ENCODE results near the gene STKLD1.
"Not testable (repeated sequence)": the region's sequence is repeated elsewhere in the genome, so short reads cannot be mapped to it uniquely, and the experiment has no call there.

Gene STKLD1

DNA sequence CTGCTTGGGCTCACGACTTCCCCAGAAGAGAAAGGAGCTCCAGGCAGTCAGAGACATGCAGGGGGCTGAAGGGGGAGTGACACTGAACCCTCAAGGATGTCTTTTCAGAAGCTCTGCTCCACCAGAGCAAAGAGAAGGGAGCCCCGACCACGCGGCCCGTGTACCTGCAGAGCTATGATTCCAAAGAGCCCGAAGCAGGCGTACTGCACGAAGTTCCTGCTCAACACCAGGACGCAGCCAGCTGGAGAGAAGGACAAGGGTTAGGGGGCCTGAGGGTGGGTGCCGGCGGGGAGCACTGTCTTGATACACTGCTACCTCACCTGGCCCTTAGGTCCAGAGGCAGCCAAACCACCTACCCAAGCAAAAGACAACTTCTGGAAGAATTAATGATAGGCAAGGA, 9.7 kb upstream of the STKLD1 start:
- no peak for DNase-seq

DNA sequence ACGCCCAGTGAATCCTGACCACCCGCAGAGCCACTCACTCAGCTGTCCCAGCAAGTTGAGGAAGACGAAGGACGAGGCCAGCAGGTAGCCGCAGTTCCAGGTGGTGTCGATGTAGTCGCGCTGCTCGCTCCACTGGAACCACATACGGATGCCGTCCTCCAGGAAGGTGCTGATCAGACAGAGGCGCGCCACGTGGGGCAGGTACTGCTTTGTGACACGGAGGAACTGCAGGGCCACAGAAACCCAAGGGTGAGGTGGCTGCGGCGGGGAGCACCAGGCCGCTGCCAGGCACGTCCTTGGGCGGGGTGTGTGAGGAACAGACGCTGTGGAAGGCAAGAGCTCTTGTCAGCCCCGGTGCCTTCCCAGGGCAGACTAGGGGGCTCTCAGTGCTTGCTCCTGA, 8.9 kb upstream of the STKLD1 start:
- DNase-seq = no peak

DNA sequence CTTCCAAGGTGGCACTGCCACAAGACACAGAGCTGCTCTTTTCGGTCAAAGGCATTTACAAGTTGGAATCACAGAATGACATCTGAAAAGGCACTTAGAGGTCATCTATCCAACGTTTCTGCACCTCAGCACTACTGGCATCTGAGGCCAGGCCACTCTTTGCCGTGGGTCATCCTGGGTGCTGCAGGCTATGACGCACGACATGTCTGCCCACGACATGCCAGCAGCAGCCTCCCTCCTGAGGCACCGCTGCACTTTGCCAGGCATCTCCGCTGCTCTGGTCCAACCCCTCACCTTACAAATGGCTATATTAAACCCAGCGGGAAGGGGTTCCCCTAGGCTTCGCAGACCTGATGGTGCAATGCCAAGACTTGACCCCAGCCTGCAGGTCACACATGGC, 8.4 kb upstream of the STKLD1 start:
- no peak for DNase-seq

DNA sequence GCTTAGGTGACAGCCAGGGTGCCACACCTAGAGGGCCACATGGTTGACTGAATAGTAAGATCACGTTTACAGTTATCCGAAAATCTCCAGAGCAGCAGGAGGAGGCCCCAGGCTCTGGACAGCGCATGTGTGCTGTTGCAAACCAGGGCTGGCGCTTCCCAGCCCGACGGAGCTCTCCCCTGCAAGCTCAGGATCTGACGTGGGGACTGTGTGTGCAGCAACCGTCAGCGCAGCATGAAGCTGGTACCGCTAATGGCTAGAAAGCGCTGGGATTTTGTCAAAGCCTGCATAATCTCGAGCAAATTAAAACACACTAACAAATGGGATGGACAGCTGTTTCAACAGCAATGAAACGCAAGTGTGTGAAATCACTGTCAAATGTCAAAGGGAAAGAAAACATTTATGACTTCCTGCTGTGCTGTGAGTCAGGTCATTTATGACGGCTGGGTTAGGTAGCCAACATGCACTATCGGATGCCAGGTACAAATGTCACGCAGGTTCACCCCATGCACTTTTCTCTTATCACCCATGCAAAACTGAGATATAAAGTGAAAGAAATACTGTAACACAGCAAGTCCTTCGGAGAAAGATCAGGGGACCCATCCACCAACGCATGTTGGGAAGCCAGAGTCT, 7.8 kb upstream of the STKLD1 start:
- no peak for DNase-seq

DNA sequence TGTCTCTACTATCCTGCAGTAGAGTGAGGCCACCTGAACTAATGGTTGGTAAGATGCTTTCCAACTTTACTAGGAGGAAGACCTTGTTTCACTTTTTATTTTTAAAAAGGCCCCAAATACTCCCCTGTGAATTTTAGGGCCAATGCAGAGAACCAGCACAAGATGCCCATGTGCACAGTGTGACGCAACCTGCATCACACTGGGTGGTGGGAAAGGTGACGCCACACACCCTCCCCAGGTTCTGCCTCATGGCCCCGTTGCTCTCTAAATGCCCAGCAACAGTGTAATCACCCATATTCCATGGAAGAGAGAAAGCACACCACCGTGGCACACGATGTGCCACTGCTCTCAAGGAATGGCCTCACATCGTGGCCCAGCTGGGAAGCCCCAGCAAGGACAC, 6.7 kb upstream of the STKLD1 start:
- no peak for DNase-seq

DNA sequence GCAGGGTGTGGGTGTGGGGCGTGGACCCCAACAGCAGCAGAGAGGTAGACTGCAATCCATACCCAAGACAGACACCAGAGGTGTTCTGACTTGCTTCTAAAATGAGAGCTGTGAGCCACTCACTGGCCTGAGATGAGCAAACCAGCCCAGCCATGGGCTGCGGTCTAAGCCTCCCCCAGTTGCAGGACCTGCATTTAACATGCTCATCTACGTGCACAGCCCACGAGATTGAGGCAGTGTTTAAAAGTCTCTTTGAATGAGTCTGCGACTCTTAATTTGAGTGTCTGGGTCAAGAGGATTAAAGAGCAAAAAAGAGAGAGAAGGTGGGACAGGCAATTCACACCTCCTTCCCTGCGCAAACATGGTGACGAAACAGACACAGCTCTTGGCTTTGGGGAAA, 6.2 kb upstream of the STKLD1 start:
- DNase-seq = no peak

DNA sequence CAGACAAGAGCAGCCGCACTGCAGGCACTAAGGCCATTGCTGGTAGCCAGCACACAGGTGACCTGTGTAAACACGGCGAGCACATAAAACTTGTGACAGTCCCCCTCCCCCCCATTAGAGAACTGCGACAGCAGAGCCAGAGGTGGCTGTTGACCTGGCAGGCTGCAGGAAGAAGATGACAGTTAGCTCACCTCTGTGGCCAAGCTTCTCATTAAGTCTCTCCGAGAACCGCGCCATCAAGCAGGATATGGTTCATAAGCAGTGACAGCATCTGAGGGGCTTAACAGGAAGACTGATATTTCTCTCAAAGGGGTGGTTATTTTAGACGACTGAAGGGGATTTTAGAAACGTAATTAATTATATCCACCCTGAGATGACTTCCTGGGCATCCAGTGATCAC, 5.5 kb upstream of the STKLD1 start:
- no peak for DNase-seq

DNA sequence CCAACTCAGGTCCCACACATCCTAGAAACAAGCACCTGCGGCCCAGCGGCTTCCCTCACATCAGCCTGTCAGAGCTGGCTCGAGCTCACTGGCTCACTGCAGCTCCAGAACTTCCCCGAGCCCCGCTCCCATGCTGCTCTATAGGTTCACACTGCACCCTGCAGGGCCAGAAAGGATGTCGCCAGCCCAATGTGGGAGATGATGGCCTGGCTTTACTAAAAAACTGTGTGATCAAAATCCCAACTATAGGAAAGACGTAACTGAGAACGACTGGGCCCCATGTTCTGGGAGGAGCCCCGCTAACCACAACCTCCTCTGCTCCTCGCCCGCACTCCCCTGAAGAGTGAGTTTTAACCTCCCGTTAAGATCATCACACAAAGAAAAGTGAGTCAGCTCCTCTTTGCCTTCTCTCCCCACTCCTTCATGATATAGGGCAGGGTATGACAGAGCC, 4.9 kb upstream of the STKLD1 start:
- DNase-seq = no peak

DNA sequence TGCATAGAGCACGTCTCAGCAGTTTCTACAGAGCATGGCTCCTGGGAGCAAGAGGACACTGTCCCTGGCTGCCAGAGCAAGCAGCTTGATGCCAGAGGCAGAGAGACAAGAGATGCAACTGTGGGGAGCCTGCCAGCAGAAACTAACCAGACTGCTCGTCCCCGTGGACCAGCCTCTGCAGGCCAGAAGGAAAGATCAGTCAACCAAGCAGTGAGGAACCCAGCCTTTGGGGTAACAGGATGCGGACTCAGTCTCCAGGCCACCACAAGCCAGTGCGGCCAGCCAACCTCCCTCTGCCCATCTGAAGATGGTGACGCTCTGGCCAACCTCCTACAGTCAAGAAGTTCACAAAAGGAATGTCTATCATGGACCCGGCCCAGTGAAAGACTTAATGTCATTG, 4.0 kb upstream of the STKLD1 start:
- no peak for DNase-seq

DNA sequence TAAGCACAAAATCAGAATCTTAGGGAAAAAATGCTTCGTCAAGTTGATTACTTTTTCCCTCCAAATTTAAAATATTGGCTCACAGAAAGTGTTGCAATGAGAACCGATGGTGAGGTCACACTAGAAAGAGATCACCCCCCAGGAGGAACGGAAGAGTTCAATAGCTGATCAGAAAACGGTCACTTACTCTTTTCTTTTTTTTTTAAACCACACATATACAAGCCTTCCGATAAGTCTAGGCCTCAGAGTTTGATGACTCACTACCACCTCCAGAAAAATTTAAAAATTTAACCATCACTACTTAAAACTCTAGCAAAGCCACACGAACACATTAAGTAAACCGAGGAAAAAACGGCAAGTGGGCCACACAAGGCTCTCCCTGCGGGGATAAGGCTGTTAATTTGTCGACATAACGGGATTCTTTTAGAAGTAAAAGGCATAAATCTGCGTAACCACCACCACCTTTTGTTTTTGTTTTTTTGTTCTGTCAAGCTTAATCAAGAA, 1.5 kb upstream of the STKLD1 start:
- DNase-seq = peak in 1 of 2 donors; percentile 37

DNA sequence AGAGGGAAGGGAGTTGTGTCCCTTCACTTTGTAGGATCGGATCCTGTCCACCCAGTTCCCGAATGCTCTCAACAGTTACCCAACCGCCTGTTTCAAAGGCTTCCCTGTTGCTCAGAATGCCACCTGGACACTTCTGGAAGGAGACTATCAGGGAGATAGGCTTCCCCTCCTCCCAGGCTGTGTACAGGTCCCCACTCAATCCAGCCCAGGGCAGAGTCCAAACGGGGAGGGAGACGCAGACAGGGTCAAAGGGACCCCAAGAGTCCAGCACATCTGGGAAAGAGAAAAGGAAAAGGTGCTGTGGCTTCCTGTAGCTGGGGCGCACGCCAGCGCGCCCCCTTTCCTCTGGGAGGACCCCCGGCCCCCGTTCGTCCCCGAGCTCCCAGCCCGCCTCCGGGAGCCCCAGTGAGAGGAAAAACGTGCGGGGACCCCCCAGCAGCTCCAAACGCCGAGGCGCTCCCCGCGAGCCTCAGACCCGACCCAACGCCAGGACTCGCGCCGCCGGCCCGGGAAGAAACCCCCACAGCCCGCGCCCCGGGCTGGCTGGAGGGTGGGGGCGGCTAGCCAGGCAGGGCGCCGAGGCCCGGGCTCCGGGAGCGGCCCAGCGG, 946 bp upstream of the STKLD1 start:
- DNase-seq = peak in 1 of 2 donors; percentile 16

DNA sequence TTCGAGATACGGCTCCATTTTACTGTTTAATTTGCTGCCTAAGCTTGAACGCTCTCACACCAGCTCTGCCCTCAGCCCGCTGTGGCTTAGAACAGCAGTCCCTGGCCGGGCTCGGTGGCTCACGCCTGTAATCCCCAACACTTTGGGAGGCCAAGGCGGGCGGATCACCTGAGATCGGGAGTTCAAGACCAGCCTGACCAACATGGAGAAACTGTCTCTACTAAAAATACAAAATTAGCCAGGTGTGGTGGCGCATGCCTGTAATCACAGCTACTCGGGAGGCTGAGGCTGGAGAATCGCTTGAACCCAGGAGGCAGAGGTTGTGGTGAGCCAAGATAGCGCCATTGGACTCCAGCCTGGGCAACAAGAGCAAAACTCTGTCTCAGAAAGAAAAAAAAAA, 1.1 kb downstream of the STKLD1 start:
- DNase-seq = not testable (repeated sequence)

DNA sequence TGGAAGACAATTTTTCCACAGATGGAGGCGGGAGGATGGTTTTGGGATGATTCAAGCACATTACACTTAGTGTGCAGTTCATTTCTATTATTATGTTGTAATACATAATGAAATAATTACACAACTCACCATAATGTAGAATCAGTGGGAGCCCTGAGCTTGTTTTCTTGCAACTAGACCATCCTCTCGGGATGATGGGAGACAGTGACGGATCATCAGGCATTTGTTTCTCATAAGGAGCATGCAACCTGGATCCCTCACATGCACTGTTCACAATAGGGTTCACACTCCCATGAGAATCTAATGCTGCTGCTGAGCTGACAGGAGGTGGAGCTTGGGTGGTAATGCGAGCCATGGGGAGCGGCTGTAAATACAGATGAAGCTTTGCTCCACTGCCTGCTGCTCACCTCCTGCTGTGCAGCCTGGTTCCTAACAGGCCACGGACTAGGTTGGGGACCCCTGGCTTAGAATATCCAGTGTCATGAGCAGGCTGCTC, 1.6 kb downstream of the STKLD1 start:
- DNase-seq = no peak

DNA sequence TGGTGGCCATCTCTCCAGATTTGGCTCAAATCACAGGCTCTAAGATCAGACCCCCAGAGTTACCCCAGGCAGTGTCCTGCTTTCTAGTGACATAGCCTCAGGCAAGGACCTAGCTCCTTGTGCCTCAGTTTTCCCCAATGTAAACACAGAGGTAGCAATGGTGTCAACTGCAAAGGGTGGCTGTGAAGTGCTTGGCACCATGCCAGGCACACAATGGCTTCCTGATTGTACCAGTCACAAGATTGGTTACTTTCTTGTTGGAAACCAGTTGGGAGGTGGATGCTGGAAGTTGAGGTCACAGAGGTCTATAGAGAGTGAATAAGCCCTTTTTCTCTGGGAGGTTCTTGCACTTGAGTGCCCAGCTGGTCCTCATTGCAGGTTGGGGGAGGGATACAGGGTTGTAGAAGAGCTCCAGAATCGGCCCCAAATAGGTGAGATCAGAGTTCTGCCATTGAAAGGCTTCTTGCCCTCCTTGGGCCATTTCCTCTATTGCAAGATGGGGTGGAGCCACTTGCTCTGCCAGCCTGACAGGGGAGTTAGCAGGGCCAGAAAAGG, 2.3 kb downstream of the STKLD1 start:
- no peak for DNase-seq

DNA sequence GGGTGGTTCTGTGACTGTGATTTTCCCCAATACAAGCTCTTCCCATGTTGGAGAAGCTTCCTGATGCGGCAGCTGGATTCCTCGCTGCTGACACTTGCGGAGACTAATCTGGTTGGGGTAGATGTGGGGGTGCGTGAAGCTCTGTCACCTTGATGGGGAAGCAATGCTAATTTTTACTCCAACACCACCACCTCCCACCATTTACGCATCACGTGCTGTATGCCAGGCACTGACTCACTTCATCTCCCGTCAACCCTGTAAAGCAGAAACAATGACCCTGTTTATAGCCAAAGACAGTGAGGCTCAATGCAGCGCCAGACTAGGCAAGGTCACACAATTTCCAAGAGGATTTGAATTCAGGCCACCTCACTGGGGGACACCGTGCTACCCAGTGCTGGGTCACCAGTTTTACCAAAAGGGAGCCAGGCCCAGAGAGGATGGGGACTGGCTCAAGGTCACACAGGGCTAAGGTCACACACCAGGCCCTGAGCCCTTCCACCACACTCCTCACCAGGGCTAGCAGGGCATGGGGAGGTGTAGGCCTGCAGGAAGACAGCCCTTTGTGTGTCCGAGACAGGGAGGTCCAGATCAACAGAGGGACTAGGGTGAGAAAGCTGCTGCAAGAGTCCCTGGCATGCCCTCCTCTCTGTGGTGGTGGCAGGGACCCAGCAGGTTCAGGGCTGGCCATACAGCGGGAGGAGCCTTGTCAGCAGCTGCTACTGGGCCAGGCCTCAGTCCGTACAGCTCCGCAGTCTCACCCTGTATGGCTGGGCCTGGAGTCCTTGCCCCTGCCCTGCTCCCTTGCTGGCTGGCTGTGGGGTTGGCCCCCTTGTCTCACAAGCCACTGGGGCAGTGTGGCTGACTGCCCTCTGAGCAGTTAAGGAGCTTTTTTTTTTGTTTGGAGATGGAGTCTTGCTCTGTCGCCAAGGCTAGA, 3.3 kb downstream of the STKLD1 start:
- DNase-seq = no peak

DNA sequence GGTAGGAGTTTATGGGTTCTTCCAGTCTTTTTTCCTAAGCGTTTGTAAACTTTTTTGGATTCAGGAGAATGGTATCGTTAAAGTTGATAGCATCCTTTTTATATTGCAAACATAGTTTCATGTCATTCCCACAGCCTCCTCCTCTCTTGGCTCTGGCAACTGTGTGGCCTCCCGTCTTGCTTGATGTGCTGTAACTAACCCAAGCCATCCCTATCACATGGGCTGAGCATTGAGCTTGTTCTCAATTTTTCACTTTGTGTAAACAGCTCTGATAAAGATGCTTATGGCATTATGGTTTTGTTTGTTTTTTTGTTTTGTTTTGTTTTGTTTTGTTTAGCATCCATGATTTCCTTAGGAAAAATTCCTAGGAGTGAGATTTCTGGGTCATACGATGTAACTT, 4.6 kb downstream of the STKLD1 start:
- DNase-seq = no peak

DNA sequence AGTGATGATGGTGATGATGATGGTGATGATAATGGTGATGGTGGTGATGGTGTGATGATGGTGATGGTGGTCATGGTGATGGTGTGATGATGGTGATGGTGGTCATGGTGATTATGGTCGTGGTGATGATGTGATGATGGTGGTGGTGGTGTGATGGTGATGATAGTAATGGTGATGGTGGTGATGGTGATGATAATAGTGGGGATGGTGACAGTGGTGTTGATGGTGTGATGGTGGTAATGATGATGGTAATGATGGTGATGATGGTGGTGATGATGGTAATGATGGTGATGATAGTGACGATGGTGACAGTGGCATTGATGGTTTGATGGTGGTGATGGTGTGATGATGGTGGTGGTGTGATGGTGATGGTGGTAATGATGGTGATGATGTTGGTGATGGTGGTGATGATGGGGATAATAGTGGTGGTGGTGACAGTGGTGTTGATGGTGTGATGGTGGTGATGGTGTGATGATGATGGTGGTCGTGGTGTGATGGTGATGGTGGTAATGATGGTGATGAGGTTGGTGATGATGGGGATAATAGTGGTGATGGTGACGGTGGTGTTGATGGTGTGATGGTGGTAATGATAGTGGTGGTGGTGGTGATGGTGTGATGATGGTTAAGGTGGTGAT, 6.5 kb downstream of the STKLD1 start:
- DNase-seq = no peak

DNA sequence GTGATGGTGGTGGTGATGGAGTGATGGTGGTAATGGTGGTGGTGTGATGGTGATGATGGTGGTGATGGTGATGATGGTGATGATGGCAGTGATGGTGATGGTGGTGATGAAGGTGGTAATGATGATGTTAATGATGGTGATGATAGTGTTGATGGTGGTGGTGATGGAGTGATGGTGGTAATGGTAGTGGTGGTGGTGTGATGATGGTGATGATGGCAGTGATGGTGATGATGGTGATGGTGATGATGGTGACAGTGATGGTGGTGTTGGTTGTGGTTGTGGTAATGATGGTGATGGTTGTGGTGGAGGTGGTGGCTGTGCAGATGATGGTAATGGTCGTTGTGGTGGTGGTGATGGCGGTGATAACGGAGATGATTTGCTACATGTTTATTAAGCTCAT, 7.3 kb downstream of the STKLD1 start:
- no peak for DNase-seq

DNA sequence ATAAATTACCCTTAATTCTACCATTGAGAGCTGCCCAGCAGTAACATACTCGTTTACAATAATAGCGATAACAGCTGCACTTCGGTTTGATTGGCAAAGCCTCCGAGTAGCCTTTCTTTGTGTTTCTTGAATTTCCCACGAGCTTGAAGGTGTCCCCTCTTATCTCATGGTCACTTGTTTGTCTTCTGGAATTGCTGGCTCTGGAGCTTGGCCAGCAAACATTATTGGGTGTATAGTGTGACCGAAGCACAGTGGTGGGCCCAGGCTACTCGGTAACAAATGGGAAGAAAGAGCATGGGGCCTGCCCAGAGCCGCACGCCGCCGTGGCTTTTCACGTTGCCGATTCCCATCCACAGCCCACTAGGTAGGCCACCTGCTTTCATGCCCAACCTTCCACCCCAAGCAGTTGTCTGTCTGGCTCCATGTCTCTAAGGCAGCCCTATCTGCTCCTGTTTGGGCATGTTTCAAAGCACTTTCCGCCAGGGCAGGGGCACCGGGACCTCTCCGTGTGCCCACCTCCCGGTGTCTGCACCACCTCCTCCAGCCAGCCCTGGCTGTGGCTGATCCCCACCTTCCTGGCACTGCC, 8.7 kb downstream of the STKLD1 start:
- DNase-seq = no peak

DNA sequence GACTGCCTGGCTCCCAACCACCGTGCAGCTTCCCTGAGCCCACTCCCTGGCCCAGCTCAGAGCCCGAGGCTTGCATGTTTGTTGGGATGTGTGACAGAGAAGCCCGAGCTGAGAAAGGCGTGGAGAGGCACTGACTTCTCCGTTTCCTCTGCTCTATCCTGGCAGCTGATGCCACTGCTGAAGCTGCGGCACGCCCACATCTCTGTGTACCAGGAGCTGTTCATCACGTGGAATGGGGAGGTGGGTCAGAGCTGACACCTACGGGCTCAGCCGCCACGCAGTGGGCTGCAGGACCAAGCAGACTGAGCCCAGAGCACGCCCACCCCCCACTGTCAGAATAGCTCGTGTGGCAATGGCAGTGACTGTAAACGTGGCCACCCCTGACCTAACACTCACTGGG, 9.3 kb downstream of the STKLD1 start:
- no peak for DNase-seq

DNA sequence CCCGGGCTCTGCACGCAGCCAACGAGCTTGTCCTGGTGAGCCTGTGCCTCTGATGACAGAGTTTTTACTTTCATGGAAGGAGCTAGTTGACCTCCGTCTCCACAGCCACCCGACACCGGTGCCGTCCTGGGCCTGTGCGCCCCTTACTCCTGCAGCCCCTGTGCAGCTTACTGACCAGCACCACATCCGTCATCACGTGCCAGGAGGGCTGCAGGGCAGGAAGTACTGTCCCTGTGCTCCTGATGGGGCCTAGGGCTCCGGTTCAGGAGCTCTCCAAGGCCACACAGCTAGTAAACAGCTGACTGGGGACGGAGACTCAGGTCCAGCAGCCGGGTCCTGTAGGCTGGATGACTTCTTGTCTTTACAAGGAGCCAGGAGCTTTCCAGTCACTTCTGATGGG, 10.2 kb downstream of the STKLD1 start:
- DNase-seq = no peak

DNA sequence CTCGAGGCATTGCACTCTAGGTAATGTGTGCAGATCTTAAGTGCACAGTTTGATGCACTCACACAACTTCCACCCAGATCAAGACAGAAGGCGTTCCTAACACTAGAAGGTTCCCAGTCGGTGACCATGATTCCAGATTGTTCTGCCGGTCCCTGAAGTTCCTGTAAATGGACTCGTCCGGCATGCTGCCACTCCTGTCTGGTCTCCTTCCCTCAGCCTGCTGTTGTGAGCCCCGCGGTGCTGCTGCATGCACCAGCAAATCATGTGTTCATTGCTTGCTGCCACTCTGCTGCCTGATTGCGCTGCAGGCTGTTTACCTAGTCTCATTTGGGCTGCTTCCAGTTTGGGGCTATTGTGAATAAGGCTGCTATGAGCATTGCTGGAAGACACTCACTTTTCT, 11.5 kb downstream of the STKLD1 start:
- no peak for DNase-seq

All from bone marrow (tissue), 2 donors.